ENCODE measurements around the gene SPACA7. TPM values are rescaled to one million over a fixed set of nuclear protein-coding genes. Genes with fewer than 3 reads are reported as not detected.
"Not testable (repeated sequence)": the region's sequence is repeated elsewhere in the genome, so short reads cannot be mapped to it uniquely, and the experiment has no call there.

The SPACA7 gene
- total RNA-seq, 1 donor from 2014 or later = not detected

- TF ChIP-seq CTCF (IDR thresholded peaks at IDR 0.05; ENCODE audit: unreplicated experiment) = no peak
- Mint-ChIP-seq H3K36me3 (no peaks in the 10 kb centered on the region), H3K4me1 (no peaks in the 10 kb centered on the region), H3K27me3 (ENCODE audit: low read depth) (peaks cover 40% of the 10 kb centered on the region), H3K27ac (no peak overlapping the region), H3K9me3 (peaks cover 8% of the 10 kb centered on the region), H3K4me3 (no peak overlapping the region)
- no peak for DNase-seq (ENCODE audit: low spot score in 2 of 2, unreplicated experiment in 2 of 2)
Measured at GRCh38 chr13:112368883-112369282, 7.3 kb upstream of the SPACA7 start.

DNA sequence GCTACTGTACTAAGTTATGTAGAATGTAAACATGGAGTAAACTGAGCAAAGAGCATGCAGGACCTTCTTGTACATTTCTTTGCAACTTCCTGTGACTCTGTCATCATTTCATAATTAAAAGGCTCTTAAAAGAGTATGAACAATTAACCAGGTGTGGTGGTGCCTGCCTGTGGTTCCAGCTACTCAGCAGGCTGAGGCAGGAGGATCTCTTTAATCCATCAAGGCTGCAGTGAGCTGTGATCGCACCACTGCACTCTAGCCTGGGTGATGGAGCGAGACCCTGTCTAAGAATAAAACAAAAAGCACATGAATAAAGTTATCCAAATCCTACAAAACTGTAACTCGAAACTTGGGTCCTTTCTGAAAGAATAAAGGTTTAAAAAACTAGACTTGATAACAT, 5.8 kb upstream of the SPACA7 start:
- H3K27ac Mint-ChIP-seq = no peak overlapping the region
- H3K4me1 Mint-ChIP-seq = no peaks in the 10 kb centered on the region
- H3K27me3 Mint-ChIP-seq (ENCODE audit: low read depth) = peaks cover 30% of the 10 kb centered on the region
- H3K9me3 Mint-ChIP-seq = peaks cover 15% of the 10 kb centered on the region
- H3K36me3 Mint-ChIP-seq = no peaks in the 10 kb centered on the region
- no peak for DNase-seq (ENCODE audit: low spot score in 2 of 2, unreplicated experiment in 2 of 2)
- TF ChIP-seq CTCF (IDR thresholded peaks at IDR 0.05; ENCODE audit: unreplicated experiment) = no peak
- H3K4me3 Mint-ChIP-seq = no peak overlapping the region

GRCh38 chr13:112374271-112374670, 1.9 kb upstream of the SPACA7 start:
- TF ChIP-seq CTCF (IDR thresholded peaks at IDR 0.05; ENCODE audit: unreplicated experiment) = no peak
- Mint-ChIP-seq H3K36me3 (no peaks in the 10 kb centered on the region), H3K4me1 (no peaks in the 10 kb centered on the region)

DNA sequence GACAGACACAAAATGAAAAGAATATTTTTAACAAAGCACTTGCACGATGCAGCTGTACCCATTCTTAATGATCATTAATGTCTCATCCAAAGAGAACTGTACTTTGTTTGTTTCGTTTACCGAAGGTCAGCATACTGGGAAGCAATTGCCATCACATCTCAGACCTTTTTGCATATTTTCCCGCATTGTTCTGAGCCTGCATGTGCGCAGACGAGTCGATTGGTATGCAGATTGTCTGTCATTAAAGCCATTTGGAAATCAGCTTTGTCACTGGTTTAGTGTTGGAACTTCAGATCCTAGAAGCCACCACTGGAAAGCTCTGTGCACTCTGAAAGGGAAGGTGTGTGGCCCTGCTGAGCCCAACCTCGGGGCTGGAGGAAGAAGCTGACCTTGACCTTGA, 15.6 kb downstream of the SPACA7 start:
- TF ChIP-seq CTCF (IDR thresholded peaks at IDR 0.05; ENCODE audit: unreplicated experiment) = no peak
- peaks cover 21% of the 10 kb centered on the region for H3K9me3 Mint-ChIP-seq
- no peaks in the 10 kb centered on the region for H3K36me3 Mint-ChIP-seq
- no peak for DNase-seq (ENCODE audit: low spot score in 2 of 2, unreplicated experiment in 2 of 2)
- no peak overlapping the region for H3K4me3 Mint-ChIP-seq
- no peak overlapping the region for H3K27ac Mint-ChIP-seq
- no peaks in the 10 kb centered on the region for H3K4me1 Mint-ChIP-seq
- peaks cover 11% of the 10 kb centered on the region for H3K27me3 Mint-ChIP-seq (ENCODE audit: low read depth)

More at GRCh38 chr13:112374271-112374670, 1.9 kb upstream of the SPACA7 start:
- Mint-ChIP-seq H3K27me3 (ENCODE audit: low read depth) (peaks cover 15% of the 10 kb centered on the region), H3K27ac (no peak overlapping the region), H3K9me3 (peaks cover 34% of the 10 kb centered on the region), H3K4me3 (no peak overlapping the region)
- DNase-seq (ENCODE audit: low spot score in 2 of 2, unreplicated experiment in 2 of 2) = no peak

GRCh38 chr13:112392719-112393118, 16.6 kb downstream of the SPACA7 start:
- Mint-ChIP-seq H3K4me3 (no peak overlapping the region), H3K4me1 (no peaks in the 10 kb centered on the region), H3K27ac (no peak overlapping the region), H3K9me3 (peaks cover 12% of the 10 kb centered on the region), H3K27me3 (ENCODE audit: low read depth) (peaks cover 11% of the 10 kb centered on the region), H3K36me3 (no peaks in the 10 kb centered on the region)
- no peak for TF ChIP-seq CTCF (IDR thresholded peaks at IDR 0.05; ENCODE audit: unreplicated experiment)
- no peak for DNase-seq (ENCODE audit: low spot score in 2 of 2, unreplicated experiment in 2 of 2)

- H3K9me3 Mint-ChIP-seq; H3K36me3 Mint-ChIP-seq; DNase-seq (ENCODE audit: low spot score in 2 of 2, unreplicated experiment in 2 of 2); H3K27ac Mint-ChIP-seq; H3K4me1 Mint-ChIP-seq; H3K4me3 Mint-ChIP-seq: not testable (repeated sequence)
- H3K27me3 Mint-ChIP-seq (ENCODE audit: low read depth) = peaks cover 16% of the 10 kb centered on the region
Measured at GRCh38 chr13:112395022-112395421, 18.9 kb downstream of the SPACA7 start.

DNA sequence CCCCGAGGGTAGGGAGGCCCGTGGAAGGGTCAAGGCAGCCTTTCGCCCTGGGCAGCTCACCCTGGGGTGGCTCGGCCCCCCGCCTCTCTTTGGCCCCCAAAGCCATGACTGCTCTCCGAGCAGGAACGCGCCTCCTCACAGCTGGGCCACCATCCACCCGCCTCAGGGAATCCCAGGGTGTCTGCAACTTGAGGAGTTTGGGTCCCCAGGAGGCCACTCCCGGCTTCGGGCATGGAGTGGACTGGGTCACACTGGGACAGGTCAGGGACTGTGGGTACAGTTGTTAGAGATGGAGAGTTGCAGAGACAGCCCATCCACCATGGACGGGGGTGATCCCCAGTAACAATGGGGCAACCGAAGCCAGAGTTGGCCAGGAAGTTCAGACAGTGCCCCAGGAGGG, 19.8 kb downstream of the SPACA7 start:
- not testable (repeated sequence) for H3K27ac Mint-ChIP-seq, H3K4me1 Mint-ChIP-seq, H3K36me3 Mint-ChIP-seq

More for the DNA sequence above, 19.8 kb downstream of the SPACA7 start:
- peaks cover 16% of the 10 kb centered on the region for H3K27me3 Mint-ChIP-seq (ENCODE audit: low read depth)
- not testable (repeated sequence) for H3K4me3 Mint-ChIP-seq; DNase-seq (ENCODE audit: low spot score in 2 of 2, unreplicated experiment in 2 of 2); H3K9me3 Mint-ChIP-seq
